Esophagus squamous epithelium (tissue), 5 donors: ENCODE data around the gene FOSL2. TPM values are rescaled to one million over a fixed set of nuclear protein-coding genes. Genes with fewer than 3 reads are reported as not detected.

Source experiments
- DNase-seq: peaks from one replicate; lab custom pipeline; 2025; lab: John Stamatoyannopoulos, UW
- H3K27ac ChIP-seq, 4 donors: fragments of 200-600 bp; sonication (generic); one replicate each; pipeline ENCODE4 v1.5.1; 2016 to 2019; ENCODE audit warnings: mild to moderate bottlenecking in 1 of 4
- H3K27me3 ChIP-seq, 4 donors: fragments of 200-600 bp; sonication (generic); 1 replicate in 3 of 4; 2 replicates in 1 of 4; pipeline versions ENCODE4 v1.5.1 to v1.6.0; 2017 to 2021; ENCODE audit warnings: antibody characterized with exemption in 1 of 4
- H3K36me3 ChIP-seq, 3 donors: fragments of 200-600 bp; sonication (generic); one replicate each; pipeline ENCODE4 v1.5.1; 2016 to 2019
- H3K4me1 ChIP-seq, 3 donors: fragments of 200-600 bp; sonication (generic); one replicate each; pipeline ENCODE4 v1.5.1; 2017 to 2019
- H3K4me3 ChIP-seq, 4 donors: fragments of 200-600 bp; sonication (generic); 1 replicate in 3 of 4; 2 replicates in 1 of 4; pipeline ENCODE4 v1.5.1; 2016 to 2019; ENCODE audit warnings: mild to moderate bottlenecking in 2 of 4, moderate library complexity in 1 of 4
- H3K9me3 ChIP-seq, 3 donors: fragments of 200-600 bp; sonication (generic); one replicate each; pipeline ENCODE4 v1.5.1; 2016 to 2019
- CTCF ChIP-seq, 6 experiments: fragments of 450-650 bp in 4 of 6; fragments of 200-600 bp in 2 of 6; sonication (generic) in 2 of 6; IDR thresholded peaks; one replicate each; pipeline ENCODE4 v1.5.1; 2016 to 2019; ENCODE audit warnings: antibody characterized with exemption in 6 of 6, mild to moderate bottlenecking in 4 of 6, moderate library complexity in 4 of 6
- POLR2A ChIP-seq, 4 donors: fragments of 450-650 bp; IDR thresholded peaks; one replicate each; pipeline ENCODE4 v1.6.1; 2017; ENCODE audit warnings: antibody characterized with exemption in 4 of 4, mild to moderate bottlenecking in 4 of 4, moderate library complexity in 3 of 4
- WGBS, 2 donors: methylation state at CpG; one replicate each; pipeline ENCODE4 v1.1.5; 2018; 5-methylcytosine and 5-hydroxymethylcytosine counted together
- intact Hi-C: fragments of 100-400 bp; cut with DNase I; formaldehyde crosslinking; loops from one replicate; pipeline ENCODE4 v1.15.0; 2022
- total RNA-seq, 4 donors: library from RNA; depleted of rRNA; stranded (reverse); fragments of >200 nt; gene quantifications; one replicate each; pipeline ENCODE4 v1.1.0, GENCODE V29; 2016
- donor health status: DM: yes; HTN: yes; CAD: no.

FOSL2 gene
- total RNA-seq, 4 donors from 2014 or later: 100 to 234 (median 144) TPM

DNA sequence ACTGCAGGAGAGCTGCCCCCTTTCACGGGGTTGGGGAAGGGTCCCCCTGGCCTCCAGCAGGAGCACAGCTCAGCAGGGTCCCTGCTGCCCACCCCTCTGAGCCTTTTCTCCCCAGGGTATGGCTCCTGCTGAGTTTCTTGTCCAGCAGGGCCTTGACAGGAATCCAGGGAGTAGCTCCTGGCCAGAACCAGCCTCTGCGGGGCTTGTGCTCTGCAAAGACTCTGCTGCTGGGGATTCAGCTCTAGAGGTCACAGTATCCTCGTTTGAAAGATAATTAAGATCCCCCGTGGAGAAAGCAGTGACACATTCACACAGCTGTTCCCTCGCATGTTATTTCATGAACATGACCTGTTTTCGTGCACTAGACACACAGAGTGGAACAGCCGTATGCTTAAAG lies 21.2 kb downstream of the FOSL2 start:
- 47 to 73% methylated on average over 5 of the region's 7 CpGs for WGBS, 2 donors
- H3K27ac ChIP-seq: peak overlapping the region; percentile 6 to 80 (median 52)
- H3K36me3 ChIP-seq: peaks cover 62 to 99% (median 71%) of the 10 kb centered on the region in 3 donors
- no peak for DNase-seq
- peaks cover 48 to 81% (median 52%) of the 10 kb centered on the region in 3 donors for H3K4me1 ChIP-seq
- no peaks in the 10 kb centered on the region for H3K9me3 ChIP-seq
- no peaks in the 10 kb centered on the region for H3K27me3 ChIP-seq
- intact Hi-C loops: no loop called here
- TF ChIP-seq POLR2A (IDR thresholded peaks at IDR 0.05) (no peak), CTCF (IDR thresholded peaks at IDR 0.05) (no peak)
- H3K4me3 ChIP-seq: no peak overlapping the region

- intact Hi-C loops: no loop called here
- H3K36me3 ChIP-seq: peaks cover 55 to 99% (median 65%) of the 10 kb centered on the region in 3 donors
- no peak for DNase-seq
- no peaks in the 10 kb centered on the region for H3K27me3 ChIP-seq
- no peaks in the 10 kb centered on the region for H3K9me3 ChIP-seq
- TF ChIP-seq POLR2A (IDR thresholded peaks at IDR 0.05) (no peak), CTCF (IDR thresholded peaks at IDR 0.05) (no peak)
- 39 to 56% methylated on average over 5 of the region's 5 CpGs for WGBS, 2 donors
- H3K4me1 ChIP-seq: peaks cover 41 to 76% (median 47%) of the 10 kb centered on the region in 3 donors
- H3K4me3 ChIP-seq: no peak overlapping the region
- H3K27ac ChIP-seq: peak overlapping the region; percentile 4 to 80 (median 48)
Measured at GRCh38 chr2:28414583-28414982, 21.9 kb downstream of the FOSL2 start.

DNA sequence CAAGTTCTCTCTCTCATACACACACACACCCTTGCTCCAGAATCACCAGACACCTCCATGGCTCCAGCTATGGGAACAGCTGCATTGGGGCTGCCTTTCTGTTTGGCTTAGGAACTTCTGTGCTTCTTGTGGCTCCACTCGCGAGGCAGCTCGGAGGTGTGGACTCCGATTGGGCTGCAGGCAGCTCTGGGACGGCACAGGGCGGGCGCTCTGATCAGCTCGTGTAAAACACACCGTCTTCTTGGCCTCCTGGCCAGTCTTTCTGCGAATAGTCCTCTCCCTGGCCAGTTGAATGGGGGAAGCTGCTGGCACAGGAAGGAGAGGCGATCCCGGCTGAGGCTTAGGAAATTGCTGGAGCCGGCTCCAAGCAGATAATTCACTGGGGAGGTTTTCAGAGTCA lies 22.4 kb downstream of the FOSL2 start:
- Histone ChIP-seq H3K27me3 (no peaks in the 10 kb centered on the region), H3K27ac (peak overlapping the region; percentile 4 to 56 (median 44)), H3K36me3 (peaks cover 51 to 99% (median 60%) of the 10 kb centered on the region in 3 donors), H3K4me1 (peaks cover 36 to 72% (median 43%) of the 10 kb centered on the region in 3 donors), H3K4me3 (no peak overlapping the region), H3K9me3 (no peaks in the 10 kb centered on the region)
- TF ChIP-seq POLR2A (IDR thresholded peaks at IDR 0.05) (no peak), CTCF (IDR thresholded peaks at IDR 0.05) (no peak)
- intact Hi-C loops: no loop called here
- no peak for DNase-seq
- 67 to 77% methylated on average over 6 to 13 of the region's 13 CpGs for WGBS, 2 donors

- H3K4me1 ChIP-seq: peaks cover 32 to 65% (median 36%) of the 10 kb centered on the region in 3 donors
Measured at GRCh38 chr2:28415715-28416114, 23.1 kb downstream of the FOSL2 start.

More at GRCh38 chr2:28415715-28416114, 23.1 kb downstream of the FOSL2 start:
- 79 to 83% methylated on average over 3 of the region's 3 CpGs for WGBS, 2 donors
- peaks cover 45 to 99% (median 56%) of the 10 kb centered on the region in 3 donors for H3K36me3 ChIP-seq
- H3K4me3 ChIP-seq: no peak overlapping the region
- intact Hi-C loops: no loop called here
- no peaks in the 10 kb centered on the region for H3K27me3 ChIP-seq
- no peaks in the 10 kb centered on the region for H3K9me3 ChIP-seq
- H3K27ac ChIP-seq: peak overlapping the region in 2 of 4 donors; percentile 49 to 56
- TF ChIP-seq CTCF (IDR thresholded peaks at IDR 0.05): no peak
- no peak for TF ChIP-seq POLR2A (IDR thresholded peaks at IDR 0.05)
- DNase-seq: no peak
